Measurements from ENCODE around the gene SOBP.

Gene SOBP

DNA sequence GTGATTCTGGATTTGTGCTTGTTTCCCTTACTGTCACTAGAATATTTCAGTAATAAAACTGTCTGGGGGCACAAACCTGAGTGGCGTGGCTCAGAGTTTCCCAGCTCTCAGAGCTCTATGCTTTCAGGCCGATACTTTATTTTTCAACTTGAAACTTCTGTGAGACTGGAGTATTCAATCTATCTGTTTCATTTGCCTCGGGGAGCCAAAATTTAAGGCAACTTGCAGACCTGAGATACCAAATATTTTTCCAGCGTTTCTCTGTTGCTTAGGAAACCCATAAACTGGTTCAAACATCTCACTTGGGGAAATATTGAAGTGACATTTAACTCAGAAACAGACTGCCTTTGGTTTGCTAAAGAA is 74.7 kb downstream of the SOBP start:
- CTCF ChIA-PET, result interaction anchor here (1.0 kb wide), 1 partner anchor 9 kb away, joined by 6 read pairs; no protein-coding TSS in a partner anchor
- no peak overlapping the region for H3K27ac ChIP-seq
- DNase-seq (ENCODE audit: low spot score), result no peak
- POLR2A ChIA-PET (ENCODE audit: low non-redundant PET), result no interaction called here
- TF ChIP-seq, protein P1, sequence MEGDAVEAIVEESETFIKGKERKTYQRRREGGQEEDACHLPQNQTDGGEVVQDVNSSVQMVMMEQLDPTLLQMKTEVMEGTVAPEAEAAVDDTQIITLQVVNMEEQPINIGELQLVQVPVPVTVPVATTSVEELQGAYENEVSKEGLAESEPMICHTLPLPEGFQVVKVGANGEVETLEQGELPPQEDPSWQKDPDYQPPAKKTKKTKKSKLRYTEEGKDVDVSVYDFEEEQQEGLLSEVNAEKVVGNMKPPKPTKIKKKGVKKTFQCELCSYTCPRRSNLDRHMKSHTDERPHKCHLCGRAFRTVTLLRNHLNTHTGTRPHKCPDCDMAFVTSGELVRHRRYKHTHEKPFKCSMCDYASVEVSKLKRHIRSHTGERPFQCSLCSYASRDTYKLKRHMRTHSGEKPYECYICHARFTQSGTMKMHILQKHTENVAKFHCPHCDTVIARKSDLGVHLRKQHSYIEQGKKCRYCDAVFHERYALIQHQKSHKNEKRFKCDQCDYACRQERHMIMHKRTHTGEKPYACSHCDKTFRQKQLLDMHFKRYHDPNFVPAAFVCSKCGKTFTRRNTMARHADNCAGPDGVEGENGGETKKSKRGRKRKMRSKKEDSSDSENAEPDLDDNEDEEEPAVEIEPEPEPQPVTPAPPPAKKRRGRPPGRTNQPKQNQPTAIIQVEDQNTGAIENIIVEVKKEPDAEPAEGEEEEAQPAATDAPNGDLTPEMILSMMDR (conservative IDR thresholded peaks at IDR 0.05; ENCODE audit: low read depth), result no peak

DNA sequence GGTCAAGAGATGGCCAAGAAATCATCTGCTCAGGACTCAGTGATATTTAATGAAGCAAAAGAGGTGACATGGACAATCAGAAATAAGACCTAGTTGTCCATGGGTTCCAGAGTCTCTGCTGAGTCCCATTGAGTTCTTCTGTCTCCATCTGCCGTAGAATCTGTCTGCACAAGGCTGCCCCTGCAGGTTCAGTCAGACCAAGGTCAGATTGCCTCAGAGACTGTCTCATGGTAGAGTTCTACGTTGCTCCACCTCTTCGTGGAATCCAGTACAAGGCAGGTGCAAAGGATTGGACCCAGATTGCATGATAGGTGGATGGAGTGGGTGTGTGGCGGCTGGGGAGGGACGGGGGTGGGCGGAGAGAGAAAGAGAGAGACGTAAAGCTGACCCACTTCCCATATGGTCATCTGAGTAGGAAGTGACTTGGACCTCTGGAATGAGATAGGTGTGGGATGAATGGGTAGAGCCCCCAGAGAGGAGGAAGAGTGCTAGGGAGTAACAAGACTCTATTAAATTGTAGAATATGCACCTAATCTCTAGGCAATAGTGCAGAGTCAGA is 75.3 kb downstream of the SOBP start:
- no peak for DNase-seq (ENCODE audit: low spot score)
- ChIA-PET POLR2A (ENCODE audit: low non-redundant PET) (no interaction called here), CTCF (interaction anchor here (1.0 kb wide), 1 partner anchor 8 kb away, joined by 6 read pairs; no protein-coding TSS in a partner anchor)
- TF ChIP-seq, protein P1 (conservative IDR thresholded peaks at IDR 0.05; ENCODE audit: low read depth), result no peak
- H3K27ac ChIP-seq, result no peak overlapping the region

DNA sequence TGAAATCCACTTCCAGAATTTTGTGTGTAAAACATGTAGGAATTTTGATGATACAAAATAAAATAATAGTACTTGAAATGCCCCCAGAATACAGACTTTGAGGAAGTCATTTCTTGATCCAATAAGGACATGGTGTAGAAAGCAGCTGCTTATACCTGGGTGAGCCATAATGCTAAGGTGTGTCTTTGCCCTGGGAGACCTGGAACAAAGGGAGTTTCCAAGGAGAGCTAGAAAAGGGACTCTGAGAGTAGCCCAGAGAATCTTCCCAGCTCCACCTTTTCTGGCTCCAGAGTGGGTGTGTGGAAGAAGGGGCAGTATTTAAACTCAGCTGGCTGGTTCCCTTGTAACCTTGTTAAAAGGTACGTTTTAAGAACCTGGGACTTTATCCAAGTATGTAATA is 77.7 kb downstream of the SOBP start:
- TF ChIP-seq, protein P1 (conservative IDR thresholded peaks at IDR 0.05; ENCODE audit: low read depth), result no peak
- ChIA-PET POLR2A (ENCODE audit: low non-redundant PET) (no interaction called here), CTCF (interaction anchor here (0.6 kb wide), 1 partner anchor 14 kb away, joined by 3 read pairs; no protein-coding TSS in a partner anchor)
- no peak overlapping the region for H3K27ac ChIP-seq
- no peak for DNase-seq (ENCODE audit: low spot score)

DNA sequence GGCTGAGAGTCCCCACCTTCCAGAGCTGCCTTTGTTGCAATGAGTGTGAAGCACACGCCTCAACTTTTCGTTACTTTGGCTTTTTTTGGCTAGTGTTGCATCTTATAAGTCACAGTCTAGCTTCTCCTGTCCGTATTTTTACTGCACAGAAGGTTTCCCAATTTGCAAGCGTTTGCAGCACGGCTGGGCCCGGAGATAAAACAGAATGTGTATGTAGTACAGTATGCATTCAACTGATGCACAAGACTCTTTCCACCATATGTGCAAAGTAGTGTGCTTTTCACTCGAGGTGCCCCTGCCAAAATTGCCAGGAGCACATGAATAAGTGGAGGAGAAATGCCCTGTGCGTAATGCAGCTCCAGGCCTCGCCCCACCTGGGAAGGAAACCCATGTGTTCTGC is 79.6 kb downstream of the SOBP start:
- H3K27ac ChIP-seq, result no peak overlapping the region
- TF ChIP-seq, protein P1 (conservative IDR thresholded peaks at IDR 0.05; ENCODE audit: low read depth), result no peak
- POLR2A ChIA-PET (ENCODE audit: low non-redundant PET), result no interaction called here
- CTCF ChIA-PET, result no interaction called here
- DNase-seq (ENCODE audit: low spot score), result no peak

DNA sequence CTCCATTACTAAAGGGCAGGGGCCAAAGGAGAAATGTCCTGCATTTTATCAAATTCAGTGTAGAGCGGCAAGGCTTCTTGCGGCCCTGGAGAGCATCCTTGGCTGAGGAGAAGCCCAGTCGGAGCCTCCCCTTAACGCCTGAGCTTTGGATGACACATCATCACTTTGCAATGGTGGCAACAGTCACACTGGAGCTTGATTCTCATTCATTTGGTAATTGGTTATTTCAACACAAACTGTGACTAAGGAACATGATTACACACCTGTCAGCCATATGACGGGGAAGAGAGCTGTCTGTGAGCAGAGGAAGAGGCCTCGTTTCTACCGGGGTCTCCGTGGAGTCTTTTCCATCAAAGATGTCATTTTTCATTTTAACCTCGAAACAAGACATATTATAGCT is 81.4 kb downstream of the SOBP start:
- no peak overlapping the region for H3K27ac ChIP-seq
- ChIA-PET CTCF (no interaction called here), POLR2A (ENCODE audit: low non-redundant PET) (no interaction called here)
- DNase-seq (ENCODE audit: low spot score), result no peak
- TF ChIP-seq, protein P1 (conservative IDR thresholded peaks at IDR 0.05; ENCODE audit: low read depth), result no peak

DNA sequence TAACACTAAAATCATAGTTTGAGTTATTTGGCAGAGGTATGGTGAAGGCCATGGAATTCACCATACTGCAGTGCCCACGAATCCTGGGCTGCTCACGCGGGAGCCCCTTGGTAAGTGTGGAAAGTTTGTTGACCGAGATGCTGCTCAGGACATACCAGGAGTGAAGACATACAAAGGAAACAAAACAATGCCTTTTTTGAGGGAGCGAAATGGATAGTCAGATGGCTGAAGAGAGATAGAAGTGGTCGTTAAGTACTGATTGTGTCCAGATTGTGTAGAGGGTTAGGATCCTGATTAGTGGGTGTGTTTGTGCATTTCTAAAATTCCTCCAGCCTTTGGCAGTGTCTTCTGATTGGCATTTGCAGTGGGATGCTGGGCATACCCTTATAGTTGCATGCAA is 83.0 kb downstream of the SOBP start:
- TF ChIP-seq, protein P1 (conservative IDR thresholded peaks at IDR 0.05; ENCODE audit: low read depth), result no peak
- CTCF ChIA-PET, result no interaction called here
- no peak for DNase-seq (ENCODE audit: low spot score)
- POLR2A ChIA-PET (ENCODE audit: low non-redundant PET), result no interaction called here
- no peak overlapping the region for H3K27ac ChIP-seq
